GM12873 (cell line): ENCODE measurements around the gene PHACTR4.

Source experiments
- CTCF ChIP-seq: IDR thresholded peaks from 2 replicates; pipeline ENCODE4 v1.5.1; 2012; ENCODE audit warnings: low read depth, mild to moderate bottlenecking, moderate library complexity, low read length, control low read depth; ENCODE audit not compliant: insufficient read depth; ENCODE audit errors: missing control alignments

Gene PHACTR4

GRCh38 chr1:28509705-28510272, 140.2 kb downstream of the PHACTR4 start:
- no peak for TF ChIP-seq CTCF

- no peak for TF ChIP-seq CTCF
Measured at GRCh38 chr1:28510273-28510969, 140.9 kb downstream of the PHACTR4 start.

DNA sequence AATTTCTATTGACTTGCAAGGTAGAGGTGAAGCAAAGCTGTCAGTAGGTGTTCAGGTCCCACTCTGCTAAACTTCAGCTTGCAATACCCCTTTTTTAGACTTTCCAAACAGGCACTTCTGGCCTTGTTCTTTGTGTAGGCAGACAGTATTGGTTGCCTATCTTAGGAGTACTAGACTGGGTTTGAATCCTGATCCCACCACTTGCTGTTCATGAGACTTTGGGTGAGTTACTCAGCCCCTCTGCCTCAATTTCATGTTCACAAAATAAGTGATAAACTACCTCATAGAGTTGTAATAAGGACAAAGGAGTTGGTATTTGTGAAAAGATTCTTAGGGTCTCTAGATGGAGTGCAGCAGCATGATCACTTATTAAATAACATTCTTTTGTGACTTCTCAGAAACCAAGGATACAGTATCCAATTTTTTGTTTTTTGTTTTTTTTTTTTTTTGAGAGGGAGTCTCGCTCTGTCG, 141.5 kb downstream of the PHACTR4 start:
- no peak for TF ChIP-seq CTCF

DNA sequence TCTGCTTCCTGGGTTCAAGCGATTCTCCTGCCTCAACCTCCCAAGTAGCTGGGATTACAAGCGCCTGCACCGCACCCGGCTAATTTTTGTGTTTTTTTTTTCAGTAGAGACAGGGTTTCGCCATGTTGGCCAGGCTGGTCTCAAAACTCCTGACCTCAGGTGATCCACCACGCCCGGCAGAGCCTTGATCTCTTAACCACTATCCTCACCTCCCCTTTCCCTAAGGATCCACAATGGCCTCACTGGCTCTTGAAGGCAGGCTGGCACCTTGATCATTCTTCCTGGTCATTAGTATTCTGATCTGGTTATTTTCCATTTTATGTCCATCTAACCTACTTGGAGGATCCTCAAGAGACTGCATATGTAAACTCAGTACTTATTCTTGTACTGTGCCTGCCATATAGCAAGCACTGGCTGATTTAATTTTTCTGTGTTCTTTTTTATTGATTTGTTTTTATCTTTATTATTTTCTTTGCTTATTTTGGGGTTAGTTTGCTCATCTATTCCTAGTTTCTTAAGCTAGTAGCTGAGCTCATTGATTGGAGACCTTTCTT, 142.6 kb downstream of the PHACTR4 start:
- no peak for TF ChIP-seq CTCF

GRCh38 chr1:28516518-28516956, 147.0 kb downstream of the PHACTR4 start:
- no peak for TF ChIP-seq CTCF

DNA sequence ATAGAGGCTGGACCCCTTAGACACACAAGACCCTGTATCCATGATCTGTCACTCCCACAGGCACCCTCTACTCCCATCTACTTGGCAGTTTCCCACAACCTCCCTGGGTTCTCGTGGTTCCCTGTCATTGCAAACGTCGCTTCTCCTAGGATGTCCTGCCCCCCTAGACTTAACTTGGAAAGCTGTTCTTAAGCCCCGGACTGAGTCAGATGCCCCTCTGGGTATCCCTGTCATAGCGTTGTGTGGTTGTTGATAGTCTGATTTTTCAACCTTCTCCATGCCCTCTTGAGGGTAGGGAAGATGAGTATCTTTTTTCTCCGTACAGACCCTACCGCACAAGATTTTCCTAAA, 148.1 kb downstream of the PHACTR4 start:
- no peak for TF ChIP-seq CTCF

GRCh38 chr1:28518000-28518744, 148.6 kb downstream of the PHACTR4 start:
- peak; percentile 89 for TF ChIP-seq CTCF
